Activated CD8-positive, alpha-beta memory T cell treated with anti-CD3 and anti-CD28 coated beads for 24 hours (primary cell): ENCODE measurements around the gene L1TD1.
"Not testable (repeated sequence)": the region's sequence is repeated elsewhere in the genome, so short reads cannot be mapped to it uniquely, and the experiment has no call there.

Experiments
- DNase-seq: peaks from one replicate; pipeline ENCODE4 v3.0.0-alpha.2; 2020

The L1TD1 gene

GRCh38 chr1:62194651-62195544, at the start of gene L1TD1:
Gene L1TD1, plus strand, starts transcription at chr1:62194849. Its CDS starts 11,780 bp downstream, at chr1:62206629.
- DNase-seq, result no peak

DNA sequence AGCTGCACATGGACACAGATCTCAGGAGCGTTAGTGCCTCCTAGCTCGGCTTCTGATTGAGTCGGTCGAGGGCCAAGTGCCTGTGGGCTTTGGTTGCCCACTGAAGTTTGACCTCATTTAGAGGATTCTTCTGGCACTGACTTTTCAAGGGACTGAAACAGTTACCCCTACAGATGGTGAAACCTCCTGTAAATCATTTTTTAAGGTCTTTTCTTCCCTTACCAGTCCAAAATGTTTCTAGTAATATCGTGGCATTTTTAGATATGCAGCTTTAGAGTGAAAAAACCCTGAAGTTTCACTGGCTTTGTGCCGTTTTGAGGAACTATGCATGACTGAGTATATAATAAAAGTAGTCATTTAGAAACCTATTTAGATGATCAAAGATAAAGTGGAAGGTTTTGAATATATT, 34.7 kb upstream of the L1TD1 start:
- DNase-seq, result no peak

DNA sequence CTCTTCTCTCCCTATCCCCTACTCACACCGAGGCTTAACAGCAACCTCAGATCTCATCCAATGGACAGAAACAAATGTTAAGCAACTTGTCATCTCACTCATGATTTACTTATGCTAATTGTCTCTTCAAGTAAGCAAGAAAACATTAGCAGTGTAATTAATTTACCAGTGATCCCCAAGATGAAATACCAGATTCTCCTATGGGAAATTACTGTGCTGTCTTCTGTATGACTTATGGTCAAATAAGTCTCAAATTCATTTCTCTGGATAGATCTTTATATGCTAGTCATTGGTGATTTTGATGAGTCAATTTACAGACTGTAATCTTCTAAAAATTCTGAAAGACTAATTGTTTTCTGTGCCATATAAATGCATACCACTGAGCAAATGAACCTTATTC, 32.9 kb upstream of the L1TD1 start:
- no peak for DNase-seq

GRCh38 chr1:62170380-62170779, 24.3 kb upstream of the L1TD1 start:
- not testable (repeated sequence) for DNase-seq

GRCh38 chr1:62175568-62176179, 19.0 kb upstream of the L1TD1 start:
- DNase-seq, result peak; percentile 58

GRCh38 chr1:62176597-62177312, 17.9 kb upstream of the L1TD1 start:
- no peak for DNase-seq

- no peak for DNase-seq
Measured at GRCh38 chr1:62177621-62178020, 17.0 kb upstream of the L1TD1 start.

DNA sequence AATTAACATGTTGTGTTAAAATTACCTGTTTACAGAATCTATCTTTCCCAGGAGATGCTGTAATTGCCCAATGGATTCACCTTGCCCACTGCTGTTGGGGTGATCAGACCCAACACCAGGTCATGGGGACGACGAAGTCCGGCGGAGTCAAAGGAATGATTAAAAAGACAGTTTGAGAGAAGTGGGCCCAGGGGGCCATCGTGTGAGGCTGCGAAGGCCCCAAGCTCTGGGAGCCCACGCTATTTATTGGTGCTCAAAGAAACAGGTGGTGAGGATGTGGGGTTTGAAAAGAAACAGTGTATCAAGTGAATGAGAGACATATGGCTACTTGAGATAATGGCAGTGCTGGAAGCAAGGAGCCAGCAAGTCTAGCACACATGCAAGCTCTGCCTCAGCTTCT, 16.3 kb upstream of the L1TD1 start:
- no peak for DNase-seq

GRCh38 chr1:62180054-62180453, 14.6 kb upstream of the L1TD1 start:
- DNase-seq, result not testable (repeated sequence)

GRCh38 chr1:62180639-62181038, 14.0 kb upstream of the L1TD1 start:
- no peak for DNase-seq

GRCh38 chr1:62181532-62181931, 13.1 kb upstream of the L1TD1 start:
- DNase-seq, result no peak

- DNase-seq, result not testable (repeated sequence)
Measured at GRCh38 chr1:62182157-62182556, 12.5 kb upstream of the L1TD1 start.

GRCh38 chr1:62183164-62184020, 11.3 kb upstream of the L1TD1 start:
- not testable (repeated sequence) for DNase-seq

GRCh38 chr1:62184336-62184735, 10.3 kb upstream of the L1TD1 start:
- no peak for DNase-seq

DNA sequence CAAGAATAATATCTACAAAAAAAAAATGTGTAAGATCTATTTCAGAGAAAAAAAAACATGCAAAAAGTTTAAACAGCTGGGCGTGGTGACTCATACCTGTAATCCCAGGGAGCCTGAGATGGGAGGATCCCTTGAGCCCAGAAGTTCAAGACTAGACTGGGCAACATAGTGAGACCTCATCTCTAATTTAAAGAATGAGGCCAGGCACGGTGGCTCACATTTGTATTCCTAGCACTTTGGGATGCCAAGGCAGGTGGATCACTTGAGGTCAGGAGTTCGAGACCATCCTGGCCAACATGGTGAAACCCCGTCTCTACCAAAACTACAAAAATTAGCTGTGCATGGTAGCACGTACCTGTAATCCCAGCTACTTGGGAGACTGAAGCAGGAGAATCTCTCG, 9.4 kb upstream of the L1TD1 start:
- DNase-seq, result not testable (repeated sequence)

- DNase-seq, result no peak
Measured at GRCh38 chr1:62185677-62186076, 9.0 kb upstream of the L1TD1 start.

DNA sequence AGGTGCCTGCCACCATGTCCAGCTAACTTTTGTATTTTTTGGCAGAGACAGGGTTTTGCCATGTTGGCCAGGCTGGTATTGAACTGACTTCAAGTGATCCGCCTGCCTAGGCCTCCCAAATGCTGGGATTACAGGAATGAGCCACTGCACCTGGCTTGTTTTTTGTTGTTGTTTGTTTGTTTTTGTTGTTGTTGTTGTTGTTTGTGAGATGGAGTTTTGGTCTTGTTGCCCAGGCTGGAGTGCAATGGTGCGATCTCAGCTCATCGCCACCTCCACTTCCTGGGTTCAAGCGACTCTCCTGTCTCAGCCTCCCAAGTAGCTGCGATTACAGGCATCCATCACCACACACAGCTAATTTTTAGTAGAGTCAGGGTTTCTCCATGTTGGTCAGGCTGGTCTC, 7.1 kb upstream of the L1TD1 start:
- DNase-seq, result no peak

GRCh38 chr1:62188111-62188510, 6.5 kb upstream of the L1TD1 start:
- DNase-seq, result no peak

DNA sequence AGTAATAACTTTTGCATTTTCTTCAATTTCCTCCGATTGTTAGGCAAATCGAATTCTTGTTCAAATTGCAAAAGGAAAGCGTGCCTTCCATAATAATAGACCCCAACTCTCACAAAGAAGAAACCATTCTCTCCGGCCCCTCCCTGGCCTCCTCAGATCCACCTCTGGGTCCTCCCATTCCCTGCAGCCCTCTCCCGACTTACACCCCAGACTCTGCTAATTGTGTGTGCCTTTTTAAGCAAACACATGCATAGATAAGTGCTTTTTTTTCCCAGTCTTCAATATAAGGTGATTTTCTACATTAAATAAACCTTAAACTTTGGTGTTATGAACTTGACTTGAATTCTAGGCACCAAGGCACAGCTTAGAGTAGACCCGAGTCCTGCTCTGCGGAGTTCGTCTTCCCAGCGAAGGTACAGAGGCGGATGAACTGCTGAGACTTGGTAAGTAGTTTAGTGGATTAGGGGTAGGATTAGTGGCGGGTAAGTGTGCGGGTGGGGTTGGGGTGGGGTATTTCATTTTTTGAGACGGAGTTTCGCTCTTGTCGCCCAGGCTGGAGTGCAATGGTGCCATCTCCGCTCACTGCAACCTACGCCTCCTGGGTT, 1.5 kb downstream of the L1TD1 start:
- no peak for DNase-seq

- no peak for DNase-seq
Measured at GRCh38 chr1:62198069-62198780, 3.6 kb downstream of the L1TD1 start.

DNA sequence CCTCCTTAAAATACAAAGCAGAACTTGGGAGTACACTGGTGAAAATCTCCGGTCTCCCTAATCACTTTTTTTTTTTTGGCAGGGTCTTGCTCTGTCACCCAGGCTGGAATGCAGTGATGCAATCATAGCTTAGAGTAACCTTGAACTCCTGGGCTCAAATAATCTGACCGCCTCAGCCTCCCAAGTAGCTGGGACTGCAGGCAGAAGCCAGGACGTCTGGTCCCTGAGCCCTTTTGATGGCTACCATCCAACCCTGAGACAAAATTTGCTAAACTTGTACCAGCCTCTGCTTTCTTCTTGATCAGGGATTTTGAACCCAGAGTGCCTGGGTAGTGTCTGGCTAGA, 4.1 kb downstream of the L1TD1 start:
- no peak for DNase-seq

GRCh38 chr1:62207187-62207586, 12.5 kb downstream of the L1TD1 start:
- no peak for DNase-seq
